NCI-H82 treated with DMSO at 0.1 percent for 48 hours (cell line): ENCODE data around the gene RAD51B.

Experiments
- DNase-seq: peaks from one replicate; lab custom pipeline; 2025; ENCODE audit not compliant: unreplicated experiment; lab: John Stamatoyannopoulos, UW

RAD51B gene

DNA sequence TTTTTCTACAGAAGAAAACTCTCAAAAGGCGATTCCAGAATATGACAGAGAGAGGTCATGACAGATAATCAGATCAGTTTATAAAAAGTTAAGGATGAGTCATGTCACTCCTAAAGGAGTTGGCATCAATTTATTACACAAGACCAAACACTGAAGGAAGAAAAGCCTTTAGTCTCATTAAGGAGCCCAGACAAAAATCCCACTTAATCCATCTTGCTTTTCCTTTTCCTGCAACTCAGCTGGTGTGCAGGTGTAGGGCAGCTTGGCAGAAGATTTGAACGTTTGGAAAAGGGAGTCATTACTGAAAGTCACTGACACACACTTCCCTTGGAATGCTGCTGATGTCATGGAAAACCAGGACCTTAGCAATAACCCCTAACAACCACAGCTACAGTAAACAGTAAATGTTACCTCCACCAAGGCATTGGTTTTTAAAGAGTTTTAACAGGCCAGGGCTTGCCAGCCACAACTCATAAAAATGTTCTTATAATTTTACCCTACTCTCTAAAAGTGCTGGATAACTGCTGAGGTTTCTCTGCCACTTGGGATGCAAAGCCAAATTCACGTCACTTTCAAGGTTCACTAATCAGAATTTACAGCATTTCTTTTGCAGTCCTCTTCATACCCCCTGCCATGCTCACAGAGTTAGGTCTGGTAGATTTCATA, 320.6 kb downstream of the RAD51B start:
- DNase-seq, result peak; percentile 92

DNA sequence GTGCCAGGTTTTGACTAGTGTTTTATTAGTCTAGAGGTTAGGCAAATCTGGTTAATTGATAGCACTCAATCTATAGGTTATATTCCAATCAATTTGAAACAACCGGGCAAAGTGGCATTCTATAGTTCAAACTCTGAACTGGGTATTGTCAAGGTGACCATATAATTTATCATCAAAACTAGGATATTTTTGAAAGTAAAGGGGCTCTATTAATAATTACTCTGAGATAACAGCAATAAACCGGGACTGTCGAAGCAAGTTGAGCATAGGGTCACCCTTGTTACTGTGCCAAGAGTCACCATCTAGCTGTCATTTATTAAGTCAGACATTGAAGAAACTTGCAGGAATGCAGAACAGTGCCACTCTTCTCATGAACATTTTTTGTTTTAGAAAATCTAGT, 321.2 kb downstream of the RAD51B start:
- DNase-seq, result no peak

DNA sequence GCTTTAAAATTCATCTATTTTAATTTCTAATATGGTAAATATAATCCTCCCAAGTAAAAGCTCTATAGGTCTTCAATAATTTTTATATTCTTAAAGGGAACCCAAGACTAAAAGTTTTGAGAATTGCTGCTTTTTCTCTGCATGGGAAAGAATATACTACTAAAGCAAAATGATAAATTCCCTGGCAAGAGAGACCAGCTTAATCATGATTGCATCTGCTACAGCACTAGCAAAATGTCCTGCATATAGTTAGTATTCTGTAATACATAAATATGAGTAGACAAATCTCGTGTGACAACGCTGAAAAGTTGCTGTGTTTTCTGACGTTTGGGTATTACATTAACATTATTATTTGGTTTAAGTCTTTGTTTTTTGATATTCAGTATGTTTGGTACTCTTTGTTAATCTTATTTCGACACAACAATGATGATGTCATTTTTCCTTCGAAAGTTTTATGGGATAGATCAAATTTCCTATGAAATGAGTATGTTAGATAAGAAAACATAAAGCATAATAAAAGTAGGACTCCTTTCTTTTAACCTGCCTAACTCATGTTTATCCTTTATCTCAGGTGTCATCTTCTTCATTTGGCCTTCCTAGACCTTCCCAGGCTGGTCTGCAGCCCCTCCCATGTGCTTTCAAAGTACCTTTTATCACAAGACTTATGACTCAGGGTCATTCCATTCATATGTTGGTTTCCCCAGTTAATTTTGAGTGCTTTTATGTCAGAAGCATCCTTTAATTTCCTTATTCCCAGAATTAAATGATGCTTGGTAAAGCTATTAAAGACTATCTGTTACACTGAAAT, 321.9 kb downstream of the RAD51B start:
- DNase-seq, result no peak

DNA sequence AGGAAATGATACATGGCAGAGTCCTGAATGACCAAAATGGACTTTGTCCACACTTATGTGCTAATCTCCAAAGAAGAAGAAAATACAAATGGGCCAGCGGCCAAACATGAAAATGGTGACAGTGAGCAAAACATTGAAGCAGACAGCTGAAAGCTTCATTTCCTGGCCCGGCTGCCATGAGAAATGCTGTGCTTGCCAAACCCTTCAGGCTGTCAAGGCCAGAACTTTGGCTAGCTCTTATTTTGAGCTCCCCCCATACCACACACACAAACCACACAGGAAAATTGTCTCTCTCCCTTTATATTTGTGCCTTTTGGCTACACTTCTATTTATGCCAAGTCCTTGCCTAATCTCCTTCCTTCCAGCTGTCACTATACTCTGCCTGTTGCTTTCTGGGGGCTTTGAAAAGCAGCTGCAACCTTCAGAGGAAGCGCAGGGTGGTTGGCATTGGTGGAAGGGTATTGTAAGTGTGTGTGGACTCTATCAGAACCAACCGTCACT, 323.8 kb downstream of the RAD51B start:
- DNase-seq, result peak; percentile 44

DNA sequence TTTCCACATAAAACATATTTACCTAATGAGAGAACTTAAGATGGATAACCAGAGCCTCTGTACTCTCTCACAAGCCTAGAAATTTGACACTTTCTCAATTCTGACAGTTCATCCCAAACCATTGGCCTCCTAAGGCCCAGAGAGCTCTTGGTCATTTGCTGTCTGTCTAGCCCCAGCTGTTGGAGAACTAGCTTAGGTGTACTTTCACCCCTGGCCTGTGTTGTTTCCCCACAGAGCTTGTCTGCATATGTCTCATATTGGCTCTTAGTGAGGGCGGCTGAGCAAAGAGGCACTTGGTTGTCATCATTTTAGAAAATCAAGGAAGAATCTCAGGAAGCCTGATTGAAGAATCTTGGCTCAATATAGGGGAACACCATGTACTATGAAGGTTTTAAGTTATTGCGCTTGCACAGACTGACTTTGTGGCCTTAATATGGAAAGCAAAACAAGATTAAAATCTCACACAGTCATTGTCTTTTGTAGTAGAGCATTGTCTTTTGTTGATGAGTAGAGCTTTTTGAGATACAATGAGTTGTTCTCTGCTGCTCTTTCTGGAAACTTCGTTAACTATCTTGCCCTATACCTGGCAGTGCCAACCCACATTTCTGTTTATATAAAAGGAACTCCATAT, 324.6 kb downstream of the RAD51B start:
- no peak for DNase-seq

DNA sequence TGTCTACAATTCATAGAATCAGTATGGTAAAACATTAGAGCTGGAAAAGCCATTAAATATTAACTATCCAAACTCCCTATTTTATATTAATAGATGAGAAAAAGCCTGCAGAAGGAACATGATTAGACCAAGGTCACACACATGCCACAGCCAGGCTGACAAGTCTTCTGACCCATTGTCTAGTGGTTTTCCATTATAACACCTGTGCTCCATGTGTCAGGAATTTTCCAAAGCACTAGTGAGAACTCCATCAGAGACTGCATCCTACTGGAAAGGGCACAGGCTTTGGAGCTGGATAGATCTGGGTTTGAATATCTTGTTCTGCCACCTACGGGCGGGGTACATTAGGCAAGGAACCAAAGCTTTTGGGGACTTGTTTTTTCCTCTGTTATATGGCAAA, 325.5 kb downstream of the RAD51B start:
- DNase-seq, result no peak

DNA sequence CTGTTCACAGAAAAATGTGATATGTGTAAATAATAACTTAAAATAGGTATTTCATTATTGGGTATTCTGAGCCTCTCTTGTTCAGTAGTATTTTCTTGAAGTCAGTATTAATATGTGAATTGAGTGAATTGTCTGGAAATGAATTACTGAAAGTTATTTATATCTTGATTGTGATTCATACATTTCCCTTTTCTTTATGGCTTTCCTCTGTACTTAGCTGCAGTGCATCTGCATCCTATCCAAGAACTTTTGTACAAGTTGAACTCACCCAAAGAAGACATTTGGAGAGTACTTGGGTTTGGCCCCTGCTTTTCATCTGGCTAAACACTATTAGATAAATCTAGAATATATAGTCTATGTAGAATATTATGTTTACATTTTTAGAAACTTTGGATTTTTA, 326.0 kb downstream of the RAD51B start:
- DNase-seq, result no peak

DNA sequence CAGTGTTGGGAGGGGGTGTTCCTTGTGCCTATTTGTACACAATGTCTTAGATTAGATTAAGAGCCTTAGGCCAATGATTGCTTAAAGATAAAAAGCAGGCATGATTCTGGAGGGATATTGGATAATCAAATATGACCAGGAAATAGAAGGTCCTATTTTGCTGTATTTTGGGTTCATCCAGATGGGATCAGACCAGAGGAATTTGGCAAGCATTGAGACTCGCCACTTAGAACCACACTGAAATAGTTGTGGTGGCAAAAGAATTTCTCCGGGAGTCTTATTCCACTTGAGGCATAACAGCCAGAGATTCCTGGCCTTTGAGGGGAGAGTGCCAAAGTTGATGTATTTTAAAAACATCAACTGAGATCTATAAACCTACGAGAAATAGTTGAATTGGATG, 327.2 kb downstream of the RAD51B start:
- DNase-seq, result no peak

DNA sequence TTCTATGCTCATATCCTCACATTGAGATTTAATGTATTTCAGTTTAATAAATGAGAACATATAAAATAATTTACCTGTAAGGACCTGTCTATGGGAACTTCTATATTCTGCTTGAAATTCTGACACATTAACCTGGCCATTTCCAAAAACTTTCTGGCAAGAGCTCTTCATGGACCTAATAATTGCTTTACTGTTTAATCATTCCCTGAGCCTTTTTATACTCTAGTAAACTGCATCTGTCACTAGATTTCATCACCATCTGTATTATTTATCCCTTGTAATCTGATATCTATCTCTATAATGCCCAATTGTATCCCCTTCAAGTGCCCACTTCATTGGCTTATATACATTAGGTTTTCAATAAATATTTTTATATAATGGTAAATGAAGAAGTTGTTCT, 327.7 kb downstream of the RAD51B start:
- peak; percentile 77 for DNase-seq

DNA sequence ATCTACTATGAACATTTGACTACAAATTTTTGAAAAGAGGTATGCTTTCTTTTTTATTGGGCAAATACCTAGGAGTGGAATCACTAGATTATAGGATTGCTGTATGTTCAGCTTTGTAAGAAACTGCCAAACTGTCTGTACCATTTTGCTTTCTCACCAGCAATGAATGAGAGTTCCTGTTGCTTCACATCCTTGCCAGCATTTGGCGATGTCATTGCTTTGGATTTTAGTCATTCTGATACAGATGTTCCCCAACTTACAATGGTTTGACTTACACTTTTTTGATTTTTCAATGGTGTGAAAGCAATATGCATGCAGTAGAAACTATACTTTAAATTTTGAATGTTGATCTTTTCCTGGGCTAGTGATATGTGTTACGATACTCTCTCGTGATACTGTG, 328.7 kb downstream of the RAD51B start:
- DNase-seq, result no peak

DNA sequence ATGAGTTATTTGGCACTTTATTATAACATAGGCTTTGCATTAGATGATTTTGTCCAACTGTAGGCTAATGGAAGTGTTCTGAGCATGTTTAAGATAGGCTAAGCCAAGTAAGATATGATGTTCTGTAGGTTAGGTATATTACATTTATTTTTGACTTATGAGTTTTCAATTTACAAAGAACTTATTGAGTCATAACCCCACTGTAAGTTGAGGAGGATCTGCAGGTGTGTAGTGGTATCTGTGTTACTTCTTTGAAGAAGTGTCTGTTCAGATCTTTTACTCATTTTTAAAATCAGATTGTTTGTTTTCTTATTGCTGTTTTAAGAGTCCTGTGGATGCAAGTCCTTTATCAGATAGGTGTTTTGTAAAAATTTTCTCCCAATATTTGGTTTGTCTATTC, 329.2 kb downstream of the RAD51B start:
- DNase-seq, result no peak

DNA sequence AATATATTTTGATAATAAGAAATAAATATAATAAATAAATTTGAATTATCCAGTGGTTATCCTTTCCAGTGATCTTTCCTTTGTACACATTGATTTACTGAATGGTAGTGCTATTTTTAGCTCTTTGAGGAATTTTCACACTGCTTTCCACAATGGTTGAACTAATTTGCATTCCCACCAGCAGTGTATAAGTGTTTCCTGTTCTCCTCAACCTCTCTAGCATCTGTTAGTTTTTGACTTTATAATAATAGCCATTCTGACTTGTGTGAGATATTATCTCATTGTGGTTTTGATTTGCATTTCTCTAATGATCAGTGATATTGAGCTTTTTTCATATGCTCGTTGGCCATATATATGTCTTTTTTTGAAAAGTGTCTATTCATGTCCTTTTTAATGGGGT, 333.7 kb downstream of the RAD51B start:
- DNase-seq, result no peak

DNA sequence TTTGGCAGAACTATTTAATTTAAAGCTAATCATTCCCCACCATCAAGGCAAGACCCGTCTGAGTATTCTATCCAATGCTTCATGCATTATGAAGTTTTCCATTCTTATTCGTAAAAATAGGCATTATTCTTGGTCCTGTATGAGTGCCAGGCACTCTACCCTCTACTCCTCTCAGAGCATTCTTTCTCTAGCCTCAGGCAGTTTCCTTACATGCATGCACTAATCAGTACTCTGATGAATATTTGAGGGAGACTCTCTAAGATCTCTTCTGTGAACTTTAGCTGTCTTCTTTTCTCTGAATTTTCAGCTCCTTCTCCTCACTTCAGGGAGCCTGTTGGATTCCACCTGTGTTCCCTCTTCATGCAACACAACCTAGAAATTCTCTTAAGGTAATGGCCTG, 334.7 kb downstream of the RAD51B start:
- DNase-seq, result no peak

DNA sequence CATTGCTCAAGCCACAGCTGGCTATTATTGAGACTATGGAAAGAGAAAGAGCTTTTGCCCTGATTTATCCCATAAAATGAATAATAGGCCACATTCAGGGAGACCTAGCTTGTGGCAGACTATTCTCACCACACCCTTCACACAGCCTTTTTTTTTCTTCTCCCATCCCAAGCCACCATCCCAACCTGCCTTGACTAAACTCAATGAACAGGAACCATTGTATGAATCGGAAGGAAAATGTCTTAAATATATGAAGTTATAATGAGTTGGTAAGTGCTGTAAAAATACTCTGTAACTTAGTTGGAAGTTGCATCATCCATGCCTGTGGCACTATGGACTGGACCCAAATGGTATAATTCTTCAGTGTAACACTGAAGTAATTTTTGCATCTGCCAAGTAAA, 338.4 kb downstream of the RAD51B start:
- no peak for DNase-seq

DNA sequence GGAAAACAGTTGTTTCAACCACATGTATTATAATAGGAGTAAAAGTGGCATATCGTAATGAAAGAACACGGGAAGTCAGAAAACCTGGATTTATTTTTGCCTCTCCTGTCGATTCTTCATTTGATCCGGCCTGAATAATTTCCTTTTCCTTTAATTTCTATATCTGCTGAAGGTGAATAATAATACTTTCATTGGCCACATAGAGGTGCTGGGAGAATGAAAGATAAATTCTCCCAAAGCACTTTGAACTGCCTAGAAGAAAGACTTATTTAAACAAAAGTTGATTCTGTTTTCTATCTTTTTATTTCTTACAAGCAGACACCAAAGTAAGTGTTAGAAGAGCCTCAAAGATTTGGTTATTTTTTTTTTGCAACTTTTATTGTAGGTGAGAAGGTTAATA, 339.1 kb downstream of the RAD51B start:
- DNase-seq, result no peak

DNA sequence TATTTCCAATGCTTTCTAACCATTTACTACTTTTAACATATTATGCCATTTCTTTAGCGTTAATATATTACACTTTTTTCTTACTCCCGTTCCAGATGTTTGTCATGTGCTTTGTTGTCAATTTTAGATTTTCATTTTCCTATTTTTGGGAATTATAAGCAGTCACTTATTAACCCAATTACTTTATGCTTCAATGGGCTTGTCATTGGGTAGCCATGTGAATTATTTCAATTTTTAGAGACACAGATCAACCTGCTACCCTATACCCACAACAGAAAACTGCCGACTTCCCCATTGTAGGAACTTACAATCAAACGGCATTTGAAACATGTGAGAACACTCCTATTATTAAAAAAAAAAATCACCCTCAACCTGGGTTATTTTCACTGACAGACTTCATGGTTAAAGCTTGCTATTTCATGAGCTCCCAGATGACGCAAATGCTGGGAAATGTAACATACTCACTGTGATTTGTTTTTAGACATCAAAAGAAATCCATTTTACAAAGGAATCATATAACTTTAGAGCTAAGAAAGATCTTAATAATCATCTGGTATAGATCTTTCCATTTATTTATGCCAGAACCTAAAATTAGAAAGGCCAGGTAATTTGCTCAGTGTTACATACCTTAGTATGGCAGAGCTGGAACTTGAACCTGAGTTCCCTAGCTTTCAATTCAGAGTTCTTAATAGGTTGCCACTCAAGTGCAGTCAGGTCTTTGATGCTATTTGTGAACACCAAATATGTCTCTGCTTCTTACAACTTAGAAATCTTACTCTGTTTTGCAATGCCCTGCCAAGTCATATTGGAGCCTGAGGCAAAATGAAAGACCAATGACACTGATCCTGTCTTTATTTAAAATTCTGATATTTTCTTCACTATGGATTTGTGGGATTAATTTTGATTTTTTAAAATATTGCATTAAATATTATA, 340.4 kb downstream of the RAD51B start:
- no peak for DNase-seq

DNA sequence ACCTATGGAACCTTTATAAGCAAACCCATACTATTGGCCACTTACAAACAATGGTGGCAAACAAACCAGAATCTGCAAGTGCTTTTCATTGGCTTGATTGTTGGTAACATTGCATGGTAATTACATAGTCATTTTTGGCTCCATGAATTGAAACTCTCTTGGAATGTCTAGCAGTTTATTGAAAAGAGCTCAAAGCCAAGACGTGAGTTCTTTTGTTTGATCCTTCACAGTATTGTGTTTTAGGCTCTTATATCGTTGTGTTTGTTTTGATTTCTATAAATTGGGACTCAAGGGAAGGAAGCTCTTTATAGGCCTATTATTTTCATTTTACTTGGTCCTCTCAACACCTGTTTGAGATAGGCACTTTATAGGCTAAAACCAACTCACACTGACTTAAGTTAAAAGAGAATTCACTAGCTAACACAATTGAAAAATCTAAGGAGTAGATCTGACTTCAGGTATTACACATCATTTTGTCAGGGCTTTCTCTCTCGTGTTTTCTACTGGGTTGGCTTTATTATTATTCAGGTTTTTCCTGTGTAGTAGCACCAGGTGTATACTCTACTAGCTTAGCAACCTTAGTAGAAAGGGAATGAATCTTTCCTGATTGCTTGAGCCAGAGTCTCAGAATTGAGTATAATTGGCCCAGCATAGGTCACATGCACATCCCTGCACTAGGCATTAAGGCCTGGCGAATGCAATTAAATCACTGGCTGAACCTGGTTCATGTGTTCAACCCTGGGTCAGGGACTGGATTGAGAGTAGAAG, 341.4 kb downstream of the RAD51B start:
- no peak for DNase-seq

DNA sequence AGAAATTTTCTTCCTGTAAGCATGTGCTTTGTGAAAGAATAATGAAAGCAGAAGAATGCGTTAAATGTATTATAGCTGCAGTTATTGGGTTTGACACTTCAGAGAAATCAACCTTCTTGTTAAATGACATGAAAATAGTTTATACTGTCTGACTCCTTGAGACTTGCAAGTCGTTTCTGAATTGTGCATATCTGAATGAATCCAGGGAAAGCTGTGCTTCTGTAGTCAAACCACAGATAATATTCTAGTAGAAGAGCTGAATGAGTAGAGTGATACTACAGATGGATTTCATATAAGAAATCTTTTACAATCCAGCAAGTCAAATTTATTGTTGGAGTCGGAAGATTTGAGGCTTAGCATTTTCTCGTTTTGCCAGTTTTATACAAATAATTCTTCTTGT, 343.3 kb downstream of the RAD51B start:
- no peak for DNase-seq

DNA sequence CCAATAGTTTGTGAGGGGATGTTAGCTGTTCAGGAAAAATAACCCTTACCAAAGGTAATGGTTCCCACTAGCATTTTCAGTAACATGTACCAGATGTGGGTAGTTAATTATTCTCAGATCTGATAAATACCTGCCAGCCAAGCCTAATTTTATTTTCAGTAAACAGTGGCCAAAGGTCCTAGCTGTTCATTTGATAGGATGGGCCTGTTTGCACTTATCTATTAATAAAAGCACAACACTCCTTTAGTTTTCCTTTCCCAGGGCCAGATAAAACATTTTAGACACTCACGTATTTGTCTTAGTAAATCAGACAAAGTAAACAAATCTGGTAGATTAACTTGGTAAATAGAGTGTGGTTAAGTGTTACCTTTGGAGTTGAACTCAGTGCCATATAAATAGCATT, 345.1 kb downstream of the RAD51B start:
- no peak for DNase-seq

DNA sequence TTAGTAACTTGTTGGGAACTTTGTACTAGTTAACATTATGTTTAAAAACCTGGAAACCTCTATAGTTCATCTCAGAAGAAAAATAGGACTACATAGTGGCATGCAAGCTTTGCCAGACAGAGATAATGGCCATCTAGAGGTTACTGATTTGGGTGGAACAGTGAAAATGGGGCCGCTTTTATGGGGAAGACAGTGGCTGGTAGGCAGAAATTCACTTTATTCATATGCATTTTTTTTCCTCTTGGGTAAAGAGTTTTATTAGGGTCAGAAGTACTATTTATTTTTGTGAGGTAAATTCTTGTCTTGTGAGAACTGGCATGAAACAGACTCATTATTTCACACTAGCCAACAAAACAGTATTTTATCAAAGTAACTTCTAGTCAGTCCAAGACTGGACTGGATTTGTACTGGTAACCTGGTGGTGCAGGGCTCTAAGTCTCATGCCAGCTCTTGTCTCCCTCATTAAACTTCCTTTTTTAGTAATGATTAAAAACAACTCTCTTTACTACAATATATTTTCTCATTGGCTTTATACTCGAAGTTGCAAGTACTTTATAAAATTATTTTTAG, 345.8 kb downstream of the RAD51B start:
- DNase-seq, result no peak
